ENCODE data around the gene LACC1.
A peak's percentile ranks its signal among the peaks of the same experiment; 100 is the strongest.

Gene LACC1

DNA sequence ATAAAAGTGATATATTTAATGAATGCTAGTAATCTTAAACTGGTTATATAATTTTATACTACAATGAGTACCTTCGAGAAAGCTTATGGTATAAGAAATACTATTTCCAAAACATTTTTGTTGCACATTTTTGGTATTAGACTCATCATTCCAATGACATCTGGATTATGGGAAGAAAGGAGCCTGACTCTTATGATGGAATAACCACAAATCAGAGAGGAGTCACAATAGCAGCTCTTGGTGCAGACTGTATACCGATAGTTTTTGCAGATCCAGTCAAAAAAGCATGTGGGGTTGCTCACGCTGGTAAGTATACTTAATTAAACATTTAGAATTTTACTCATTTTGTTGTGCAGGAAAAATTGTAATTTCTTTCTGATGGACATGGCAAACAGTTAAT, 3.9 kb downstream of the LACC1 start:
- no peak for DNase-seq (ENCODE audit: extremely low read depth, low read depth)
- TF ChIP-seq, protein P1, sequence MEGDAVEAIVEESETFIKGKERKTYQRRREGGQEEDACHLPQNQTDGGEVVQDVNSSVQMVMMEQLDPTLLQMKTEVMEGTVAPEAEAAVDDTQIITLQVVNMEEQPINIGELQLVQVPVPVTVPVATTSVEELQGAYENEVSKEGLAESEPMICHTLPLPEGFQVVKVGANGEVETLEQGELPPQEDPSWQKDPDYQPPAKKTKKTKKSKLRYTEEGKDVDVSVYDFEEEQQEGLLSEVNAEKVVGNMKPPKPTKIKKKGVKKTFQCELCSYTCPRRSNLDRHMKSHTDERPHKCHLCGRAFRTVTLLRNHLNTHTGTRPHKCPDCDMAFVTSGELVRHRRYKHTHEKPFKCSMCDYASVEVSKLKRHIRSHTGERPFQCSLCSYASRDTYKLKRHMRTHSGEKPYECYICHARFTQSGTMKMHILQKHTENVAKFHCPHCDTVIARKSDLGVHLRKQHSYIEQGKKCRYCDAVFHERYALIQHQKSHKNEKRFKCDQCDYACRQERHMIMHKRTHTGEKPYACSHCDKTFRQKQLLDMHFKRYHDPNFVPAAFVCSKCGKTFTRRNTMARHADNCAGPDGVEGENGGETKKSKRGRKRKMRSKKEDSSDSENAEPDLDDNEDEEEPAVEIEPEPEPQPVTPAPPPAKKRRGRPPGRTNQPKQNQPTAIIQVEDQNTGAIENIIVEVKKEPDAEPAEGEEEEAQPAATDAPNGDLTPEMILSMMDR (IDR thresholded peaks at IDR 0.05; ENCODE audit: low read depth, low read length): no peak

DNA sequence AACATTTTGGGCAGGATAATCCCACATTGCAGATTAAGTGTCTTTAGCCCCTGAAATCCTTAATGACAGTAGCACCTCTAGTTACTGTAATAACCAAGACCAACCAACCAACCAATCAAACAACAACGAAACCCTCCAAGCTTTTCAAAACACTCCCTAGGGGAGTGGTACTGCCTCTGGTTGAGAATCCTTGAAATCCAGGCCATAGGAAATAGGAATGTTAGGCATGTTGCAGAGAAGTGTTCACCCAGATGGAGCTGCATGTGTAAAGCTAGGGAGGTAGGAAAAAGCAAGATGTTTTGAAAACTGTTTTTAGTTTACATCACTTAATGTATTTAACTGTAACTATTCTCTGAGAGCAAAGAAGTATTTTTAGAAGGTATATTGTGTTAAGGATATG, 4.5 kb downstream of the LACC1 start:
- TF ChIP-seq, protein P1 (IDR thresholded peaks at IDR 0.05; ENCODE audit: low read depth, low read length): no peak
- DNase-seq (ENCODE audit: extremely low read depth, low read depth): no peak

DNA sequence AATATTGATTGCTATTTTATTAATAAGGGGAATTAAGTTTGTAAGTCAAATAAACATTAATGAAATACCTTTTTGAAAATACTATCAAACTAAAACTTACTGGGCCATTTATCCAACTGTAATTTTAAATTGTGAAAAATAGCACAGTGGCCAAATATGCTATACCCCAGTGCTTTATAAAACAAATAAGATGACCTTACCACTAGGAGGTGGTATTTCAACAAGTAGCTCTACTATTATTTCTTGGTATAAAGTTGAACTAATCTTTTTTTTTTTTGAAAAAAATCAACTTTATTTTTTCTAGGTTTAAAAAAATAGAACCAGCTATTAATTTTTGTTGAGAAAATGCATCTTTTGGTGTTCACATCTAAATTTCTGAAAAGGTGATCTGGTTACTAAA, 14.7 kb downstream of the LACC1 start:
- TF ChIP-seq, protein P1 (IDR thresholded peaks at IDR 0.05; ENCODE audit: low read depth, low read length): no peak
- no peak for DNase-seq (ENCODE audit: extremely low read depth, low read depth)

DNA sequence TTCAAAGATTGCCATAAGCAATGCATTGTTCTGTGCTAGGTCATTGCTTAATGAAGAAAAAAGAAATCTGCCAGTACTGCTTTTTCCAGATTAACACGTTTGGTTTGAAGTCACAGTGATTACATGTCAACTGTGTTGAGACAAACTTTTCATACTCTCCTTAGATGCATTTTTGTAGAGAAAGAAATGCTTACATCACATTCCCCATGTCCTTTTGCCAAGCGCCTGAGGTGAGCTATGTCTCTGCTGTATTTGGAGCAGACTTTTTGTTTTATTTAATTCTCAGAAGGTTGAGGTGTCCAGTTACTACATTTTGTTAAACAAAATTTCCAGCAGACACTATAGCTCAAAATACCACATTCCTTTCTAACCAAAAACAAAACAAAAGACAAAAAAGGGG, 16.2 kb downstream of the LACC1 start:
- TF ChIP-seq, protein P1 (IDR thresholded peaks at IDR 0.05; ENCODE audit: low read depth, low read length): no peak

DNA sequence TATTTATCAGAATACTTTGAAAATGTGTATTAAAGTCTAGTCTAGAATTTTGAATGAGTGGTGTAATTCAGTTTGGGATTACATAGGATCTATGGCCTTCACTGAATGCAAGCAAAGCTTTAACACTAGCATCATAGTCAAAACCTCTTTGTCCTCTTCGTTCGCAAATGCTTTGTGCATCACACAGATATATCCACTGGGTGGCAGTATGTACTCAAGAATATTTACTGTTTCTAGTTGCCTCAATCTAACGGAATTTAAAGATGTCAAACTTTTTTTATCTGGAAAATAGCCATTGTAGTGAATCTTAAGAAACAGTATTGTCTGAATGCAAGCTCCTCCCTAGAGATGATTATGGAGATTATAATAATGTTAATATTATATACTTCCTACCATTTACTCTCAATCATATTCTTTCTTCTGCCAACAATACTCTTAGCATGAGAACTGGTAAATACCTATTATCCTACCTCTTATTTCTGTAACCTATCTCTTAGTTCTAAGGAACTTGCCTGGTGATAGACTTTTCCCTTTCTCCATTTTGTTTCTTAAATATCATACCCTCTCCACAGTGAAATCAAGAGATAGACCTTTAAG, 25.8 kb downstream of the LACC1 start:
- TF ChIP-seq, protein P1 (IDR thresholded peaks at IDR 0.05; ENCODE audit: low read depth, low read length): peak; percentile 67
- no peak for DNase-seq (ENCODE audit: extremely low read depth, low read depth)

More for the DNA sequence above, 16.2 kb downstream of the LACC1 start:
- DNase-seq (ENCODE audit: extremely low read depth, low read depth): no peak

DNA sequence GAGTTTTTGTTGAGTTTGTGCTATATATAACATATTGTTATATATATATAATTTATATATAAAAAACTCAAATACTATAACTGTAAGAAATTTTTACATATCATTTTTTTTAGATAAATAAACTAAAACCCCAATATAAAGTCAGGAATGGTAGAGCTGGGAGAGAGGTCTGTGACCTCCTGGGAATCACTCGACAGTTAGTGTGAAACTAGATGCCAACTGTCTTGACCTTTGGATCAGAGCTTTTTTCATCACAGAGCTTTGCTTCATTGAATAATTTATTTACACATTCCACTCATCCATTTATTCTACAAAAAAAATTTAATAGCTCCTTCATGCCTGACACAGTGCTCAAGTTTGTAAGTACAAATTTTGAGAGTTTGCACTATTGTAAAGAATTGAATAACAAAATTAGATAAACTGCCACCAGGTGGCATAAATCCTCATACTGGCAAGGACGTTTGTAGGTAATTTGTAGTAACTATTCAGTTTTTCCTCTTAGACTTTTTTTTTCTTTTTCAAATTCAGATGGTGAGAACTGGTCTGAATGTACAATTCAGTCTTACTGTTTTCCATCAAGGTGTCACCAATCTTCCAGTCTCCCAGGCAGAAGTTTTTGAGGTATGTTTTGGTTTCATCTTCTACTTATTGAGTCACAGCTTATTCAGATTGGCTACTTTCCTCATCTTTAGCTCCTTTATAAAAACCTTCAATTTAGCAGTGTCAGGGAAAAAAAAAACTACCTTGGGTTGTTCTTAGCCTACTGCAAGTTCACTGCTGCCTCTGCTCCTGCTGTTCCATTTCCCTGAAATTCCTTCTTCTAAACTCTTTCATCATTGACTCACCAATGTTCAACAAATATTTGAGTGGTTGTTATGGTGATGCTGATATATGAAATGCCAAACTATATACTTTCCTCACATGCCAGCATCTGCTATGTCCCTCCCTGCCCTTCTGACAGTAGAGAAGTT, 28.7 kb downstream of the LACC1 start:
- TF ChIP-seq, protein P1 (IDR thresholded peaks at IDR 0.05; ENCODE audit: low read depth, low read length): peak; percentile 19
- DNase-seq (ENCODE audit: extremely low read depth, low read depth): no peak

DNA sequence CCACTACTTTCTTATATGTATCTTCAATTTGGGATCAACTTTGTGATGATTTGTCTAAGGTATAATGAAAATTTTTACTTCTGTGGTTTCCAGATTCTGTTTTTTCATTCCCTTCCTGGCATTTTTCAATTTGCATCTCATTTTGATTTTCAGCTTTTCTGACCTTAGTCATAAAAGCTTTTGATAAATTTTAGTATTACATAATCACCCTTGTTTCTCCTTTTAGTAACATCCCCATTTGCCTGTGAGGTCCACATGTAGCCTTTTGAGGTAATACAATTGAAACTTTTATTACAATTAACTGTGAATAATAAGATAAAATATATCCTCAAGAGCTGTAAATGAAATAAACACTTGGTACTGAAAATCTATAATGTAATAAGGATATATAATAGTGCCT, 31.2 kb downstream of the LACC1 start:
- TF ChIP-seq, protein P1 (IDR thresholded peaks at IDR 0.05; ENCODE audit: low read depth, low read length): no peak

More for the DNA sequence above, 31.2 kb downstream of the LACC1 start:
- DNase-seq (ENCODE audit: extremely low read depth, low read depth): no peak

All from AG09319 (cell line).